NCI-H82 (cell line): ENCODE results near the gene TMEM270.
"Not testable (repeated sequence)": the region's sequence is repeated elsewhere in the genome, so short reads cannot be mapped to it uniquely, and the experiment has no call there.

ENCODE experiments used
- DNase-seq: peaks from one replicate; lab custom pipeline; 2025; lab: John Stamatoyannopoulos, UW

TMEM270 gene

DNA sequence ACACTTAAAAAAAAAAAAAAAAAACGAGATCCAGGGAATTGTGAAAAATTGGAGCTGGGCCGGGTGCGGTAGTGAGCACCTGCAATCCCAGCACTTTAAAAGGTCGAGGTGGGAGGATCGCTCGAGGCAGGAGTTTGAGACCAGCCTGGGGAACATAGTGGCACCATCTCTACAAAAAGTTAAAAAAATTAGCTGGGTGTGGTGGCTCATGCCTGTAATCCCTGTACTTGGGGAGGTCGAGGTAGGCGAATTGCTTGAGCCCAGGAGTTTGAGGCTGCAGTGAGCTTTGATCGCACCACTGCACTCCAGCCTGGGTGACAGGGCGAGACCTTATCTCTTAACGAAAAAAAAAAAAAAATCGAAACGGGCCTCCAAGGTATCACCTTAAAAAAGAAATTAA is 28.2 kb upstream of the TMEM270 start:
- no peak for DNase-seq

DNA sequence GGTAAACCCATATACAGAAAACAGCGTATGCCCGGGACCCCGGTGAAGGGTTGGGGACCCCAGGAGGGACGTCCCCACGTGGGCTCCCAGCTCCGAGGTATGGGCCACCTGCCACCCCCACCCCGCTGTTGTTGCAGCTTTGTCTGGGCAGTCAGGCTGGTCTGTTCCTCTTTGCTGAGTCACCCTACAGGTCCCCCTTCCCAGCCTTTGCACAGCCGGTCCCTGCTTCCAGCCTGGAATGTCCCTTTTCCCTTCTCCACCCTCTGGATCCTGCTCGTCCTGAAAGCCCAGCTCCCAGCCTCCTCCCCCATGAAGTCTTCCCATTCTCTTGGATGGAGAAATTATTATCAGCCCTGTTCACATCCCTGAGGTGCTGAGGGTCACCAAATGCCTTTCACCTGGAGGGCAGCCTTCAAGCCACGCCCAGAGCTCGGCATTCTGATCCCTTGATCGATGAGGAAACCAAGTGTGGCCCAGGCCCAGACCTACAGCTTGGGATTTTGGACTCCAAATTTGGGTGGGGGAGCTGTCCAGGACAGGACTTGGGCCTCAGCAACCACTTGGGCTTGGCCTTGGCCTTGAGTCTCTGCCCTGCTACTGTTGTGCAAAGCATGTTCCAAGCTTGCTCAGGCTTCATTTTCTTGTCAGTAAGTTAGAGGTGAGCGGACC is 27.6 kb upstream of the TMEM270 start:
- DNase-seq = no peak

DNA sequence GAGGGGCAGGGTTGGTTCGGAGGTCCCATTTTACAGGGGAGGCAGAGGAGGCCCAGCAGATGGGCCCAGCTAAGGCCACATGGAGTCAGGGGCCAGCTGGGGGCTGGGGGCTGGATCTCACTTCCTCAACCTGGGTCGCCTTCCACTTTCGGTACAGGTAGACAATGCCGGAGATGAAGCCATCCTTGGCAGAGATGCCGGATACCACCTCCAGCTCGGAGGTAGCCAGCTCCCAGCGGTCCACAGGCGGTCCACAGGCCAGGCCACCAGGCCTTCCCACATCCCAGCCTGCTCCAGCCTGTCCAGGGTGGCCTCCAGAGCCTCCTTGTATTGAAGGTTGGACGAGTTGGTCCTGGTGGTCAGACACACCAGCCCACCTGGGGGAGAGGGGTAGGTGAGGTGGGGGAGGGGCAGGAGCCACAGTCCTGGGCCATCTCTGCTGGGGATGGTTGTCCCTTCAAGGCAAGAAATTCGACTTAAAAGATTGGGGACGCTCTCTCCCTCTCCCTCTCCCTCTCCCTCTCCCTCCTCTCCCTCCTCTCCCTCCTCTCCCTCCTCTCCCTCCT is 26.2 kb upstream of the TMEM270 start:
- no peak for DNase-seq

DNA sequence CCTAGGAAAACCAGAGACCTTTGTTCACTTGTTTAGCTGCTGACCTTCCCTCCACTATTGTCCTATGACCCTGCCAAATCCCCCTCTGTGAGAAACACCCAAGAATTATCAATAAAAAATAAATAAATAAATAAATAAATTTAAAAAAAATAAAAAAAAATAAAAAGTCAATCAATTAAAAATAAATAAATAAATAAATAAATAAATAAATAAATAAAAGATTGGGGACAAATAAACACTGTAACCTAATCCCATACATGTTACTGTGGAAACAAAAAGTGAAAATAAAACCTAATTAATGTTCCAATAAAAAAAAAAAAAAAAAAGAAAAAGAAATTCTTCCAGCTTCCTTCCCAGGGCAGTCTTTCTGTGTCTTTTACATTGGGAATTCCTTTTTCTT is 23.8 kb upstream of the TMEM270 start:
- not testable (repeated sequence) for DNase-seq

DNA sequence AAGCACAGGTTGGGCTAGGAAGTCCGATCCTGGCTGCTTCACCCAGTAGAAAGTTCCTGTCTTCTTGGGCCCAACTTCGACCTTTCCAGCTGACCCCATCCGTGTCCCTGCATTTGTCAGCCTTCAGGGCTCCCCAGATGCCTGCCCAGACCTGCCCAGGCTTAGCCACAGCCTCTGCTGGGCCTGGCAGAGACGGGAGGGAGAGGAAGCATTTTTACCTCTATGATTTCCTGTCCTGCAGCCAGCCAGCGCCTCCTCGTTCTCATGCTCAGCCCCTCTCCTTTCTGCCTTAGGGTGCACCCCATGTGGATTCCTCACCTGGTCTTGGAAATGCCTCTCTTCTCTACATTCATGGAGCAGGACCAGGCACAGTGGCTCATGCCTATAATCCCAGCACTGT is 22.3 kb upstream of the TMEM270 start:
- DNase-seq = no peak

DNA sequence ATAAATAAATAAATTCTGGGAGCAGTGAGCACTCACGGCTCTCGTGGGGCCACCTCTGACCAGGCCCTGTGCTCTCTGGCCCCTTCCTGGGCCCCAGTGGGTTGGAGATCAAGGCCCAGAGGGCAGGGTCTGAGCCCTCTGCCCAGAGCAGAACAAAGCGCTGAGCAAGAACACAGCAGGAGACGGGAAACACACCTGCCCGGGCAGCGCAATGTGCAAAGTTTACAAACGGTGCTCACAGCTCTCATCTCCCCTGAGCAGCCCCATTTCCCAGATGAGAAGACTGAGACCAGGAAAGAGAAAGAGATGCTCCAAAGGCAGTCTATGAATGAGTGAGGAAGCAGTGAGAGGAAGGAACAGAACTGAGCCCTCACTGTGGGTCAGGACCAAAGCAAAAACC is 21.7 kb upstream of the TMEM270 start:
- no peak for DNase-seq

DNA sequence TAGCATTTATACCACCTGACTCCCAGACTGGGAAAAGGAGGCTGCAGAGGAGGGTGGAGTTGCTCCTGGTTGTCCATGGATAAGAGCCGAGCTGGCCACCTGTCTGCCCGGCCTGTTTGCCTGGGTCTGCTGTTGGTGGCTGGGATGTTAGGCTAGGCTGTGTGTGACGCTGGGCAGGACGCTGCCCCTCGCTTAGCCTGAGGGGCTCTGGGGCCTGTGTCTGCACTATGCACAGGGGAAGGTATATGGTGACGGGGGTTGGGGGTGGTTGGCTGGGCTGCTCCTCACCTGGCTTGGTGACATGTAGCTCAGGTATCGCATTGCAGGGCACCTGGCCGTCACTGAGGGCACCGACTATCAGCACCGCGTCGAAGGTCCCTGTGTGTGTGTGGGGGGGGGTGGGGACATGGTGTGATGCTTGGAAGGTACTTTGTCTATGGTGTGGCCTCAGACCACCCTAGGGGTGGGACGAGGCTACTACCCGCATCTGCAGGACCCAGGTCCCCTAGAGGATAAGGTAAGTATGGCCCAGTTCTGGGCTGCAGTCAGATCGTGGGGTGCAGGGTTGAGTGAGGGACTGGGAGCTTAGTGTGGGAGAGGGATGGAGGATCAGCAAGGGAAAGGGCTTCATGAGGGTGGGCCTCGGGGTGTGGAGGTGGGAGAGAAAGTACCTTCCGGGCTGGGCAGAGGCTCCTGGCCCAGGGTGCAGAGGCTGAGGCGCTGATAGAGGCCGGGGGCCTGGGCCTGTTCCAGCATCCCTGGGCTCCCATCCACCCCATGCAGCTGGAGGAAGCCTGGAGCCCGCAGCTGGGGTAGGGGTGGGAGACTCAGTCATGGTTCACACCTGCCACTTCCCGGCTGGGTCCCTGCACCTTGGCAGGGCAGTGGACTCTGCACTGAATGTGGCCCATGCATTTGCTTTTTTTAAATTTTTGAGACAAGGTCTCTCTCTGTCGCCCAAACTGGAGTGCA is 20.9 kb upstream of the TMEM270 start:
- no peak for DNase-seq

DNA sequence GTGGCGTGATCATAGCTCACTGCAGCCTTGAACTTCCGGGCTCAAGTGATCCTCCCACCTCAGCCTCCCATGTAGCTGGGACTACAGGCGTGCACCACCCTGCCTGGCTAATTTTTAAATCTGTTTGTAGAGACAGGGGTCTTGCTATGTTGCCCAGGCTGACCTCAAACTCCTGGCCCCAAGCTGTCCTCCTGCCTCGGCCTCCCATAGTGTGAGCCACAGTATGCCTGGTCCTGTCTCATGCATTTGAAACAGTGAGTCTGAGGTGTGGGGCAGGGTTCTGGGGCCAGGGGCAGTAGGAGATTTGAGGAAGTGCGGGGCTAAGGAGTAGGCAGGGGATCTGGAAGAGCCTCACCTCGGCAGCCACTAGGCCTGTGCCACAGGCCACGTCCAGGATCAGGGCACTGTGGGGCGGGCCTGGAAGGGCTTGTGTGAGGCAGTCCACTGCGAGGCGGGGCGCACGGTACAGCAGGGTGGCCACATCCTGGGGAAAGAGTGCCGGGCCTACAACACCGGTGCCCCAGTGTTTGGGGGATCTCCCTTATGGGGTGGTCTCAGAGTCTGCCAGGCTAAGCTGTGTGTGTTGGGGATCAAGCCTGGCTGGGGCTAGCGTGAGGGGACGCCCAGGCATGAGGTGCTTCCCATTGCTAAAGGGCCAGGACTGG is 20.1 kb upstream of the TMEM270 start:
- no peak for DNase-seq

DNA sequence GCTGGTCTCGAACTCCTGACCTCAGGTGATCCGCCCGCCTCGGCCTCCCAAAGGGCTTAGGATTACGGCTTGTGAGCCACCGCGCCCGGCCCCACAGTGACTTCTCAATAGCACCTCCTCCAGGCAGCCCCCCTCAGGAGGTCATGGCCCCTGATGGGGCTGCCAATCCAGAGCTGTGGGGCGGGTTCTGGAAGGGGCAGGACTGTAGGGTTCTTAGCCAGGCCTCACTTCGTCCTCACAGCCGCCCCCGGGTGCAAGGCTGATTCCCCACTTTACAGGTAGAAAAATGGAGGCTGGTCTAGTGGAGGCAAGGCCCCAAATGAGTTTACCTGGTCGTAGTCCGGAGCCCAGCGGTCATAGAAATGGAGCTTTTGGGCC is 19.3 kb upstream of the TMEM270 start:
- DNase-seq = peak; percentile 46

DNA sequence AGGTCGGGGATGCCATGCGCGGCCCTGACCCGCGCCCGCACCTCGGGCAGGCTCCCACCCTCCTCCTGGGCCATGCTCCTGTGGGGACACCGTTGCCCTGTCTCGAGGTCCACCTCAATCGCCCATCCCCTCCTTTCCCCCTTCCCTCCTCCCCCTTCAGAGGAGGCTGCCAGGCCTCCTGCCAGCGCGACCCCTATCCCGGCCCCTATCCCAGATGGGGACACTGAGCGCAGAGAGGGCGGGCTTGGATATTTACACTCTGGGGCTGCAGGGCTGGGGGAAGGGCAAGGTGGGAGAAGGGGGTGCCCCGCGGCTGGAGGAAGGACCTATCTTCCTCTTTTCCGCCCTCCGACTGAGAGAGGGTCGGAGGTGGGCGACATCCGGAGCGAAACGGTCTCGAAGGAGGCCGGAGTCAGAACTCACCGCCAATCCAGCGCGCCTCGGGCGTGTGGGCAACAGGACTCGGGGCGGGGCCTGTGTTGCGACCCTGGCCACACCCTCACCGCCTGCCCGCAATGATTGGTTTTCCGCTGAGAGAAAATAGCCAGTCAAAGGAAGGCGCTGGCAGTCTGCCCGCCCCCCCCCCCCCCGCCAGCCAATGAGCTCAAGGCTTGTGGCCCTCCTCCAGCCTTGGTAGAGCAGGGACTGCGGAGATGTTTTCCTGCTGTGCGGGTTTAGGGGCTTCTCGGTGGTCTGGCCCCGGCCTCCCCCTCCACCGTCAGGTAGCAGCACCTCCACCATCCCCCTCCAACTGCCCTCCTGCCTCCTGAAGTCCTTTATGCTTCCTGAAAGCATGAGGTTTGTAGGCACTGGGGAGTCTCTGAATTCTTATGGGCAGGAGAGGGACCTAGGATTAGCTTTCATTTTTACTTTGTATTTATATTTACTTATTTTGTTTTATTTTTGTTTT is 18.6 kb upstream of the TMEM270 start, which contains the start of gene METTL27:
Gene METTL27, minus strand, starts transcription at position 450 of the 910 bp plus-strand sequence. Its CDS starts 376 bp downstream, at position 74.
- DNase-seq = peak; percentile 97

DNA sequence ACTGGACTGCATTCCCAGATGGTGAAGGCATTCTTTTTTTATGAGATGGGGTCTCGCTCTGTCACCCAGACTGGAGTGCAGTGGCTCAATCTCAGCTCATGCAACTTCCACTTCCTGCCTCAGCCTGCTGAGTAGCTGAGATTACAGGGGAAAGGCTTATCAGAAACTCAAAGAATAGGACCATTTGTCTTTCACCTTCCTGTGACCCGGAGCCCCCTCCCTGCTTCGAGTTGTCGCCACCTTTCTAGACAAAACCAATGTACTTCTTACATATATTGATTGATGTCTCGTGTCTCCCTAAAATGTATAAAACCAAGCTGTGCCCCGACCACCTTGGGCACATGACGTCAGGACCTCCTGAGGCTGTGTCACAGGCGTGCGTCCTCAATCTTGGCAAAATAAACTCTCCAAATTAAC is 16.8 kb upstream of the TMEM270 start:
- no peak for DNase-seq

DNA sequence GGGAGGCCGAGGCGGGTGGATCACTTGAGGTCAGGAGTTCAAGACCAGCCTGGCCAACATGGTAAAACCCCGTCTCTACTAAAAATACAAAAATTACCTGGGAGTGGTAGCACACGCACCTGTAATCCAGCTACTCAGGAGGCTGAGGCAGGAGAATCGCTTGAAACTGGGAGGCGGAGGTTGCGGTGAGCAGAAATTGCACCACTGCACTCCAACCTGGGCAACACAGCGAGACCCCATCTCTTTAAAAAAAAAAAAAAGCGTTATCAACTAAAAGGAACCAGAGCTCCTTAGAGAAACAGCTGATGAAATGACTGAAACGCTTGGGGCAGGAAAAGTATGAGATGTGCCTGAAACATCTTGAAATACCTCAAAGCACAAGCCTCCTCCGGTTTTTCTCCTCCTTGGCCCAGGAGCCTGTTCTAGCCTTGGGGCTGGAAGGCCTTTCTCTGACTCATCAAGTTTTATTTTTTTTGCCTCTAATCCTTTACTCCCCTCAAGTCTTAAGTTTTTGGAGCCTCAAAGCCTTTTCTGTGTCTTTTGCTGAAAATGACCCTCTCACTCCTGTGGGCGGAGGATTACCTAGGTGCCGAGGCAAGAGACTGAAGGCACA is 16.0 kb upstream of the TMEM270 start:
- DNase-seq = no peak

DNA sequence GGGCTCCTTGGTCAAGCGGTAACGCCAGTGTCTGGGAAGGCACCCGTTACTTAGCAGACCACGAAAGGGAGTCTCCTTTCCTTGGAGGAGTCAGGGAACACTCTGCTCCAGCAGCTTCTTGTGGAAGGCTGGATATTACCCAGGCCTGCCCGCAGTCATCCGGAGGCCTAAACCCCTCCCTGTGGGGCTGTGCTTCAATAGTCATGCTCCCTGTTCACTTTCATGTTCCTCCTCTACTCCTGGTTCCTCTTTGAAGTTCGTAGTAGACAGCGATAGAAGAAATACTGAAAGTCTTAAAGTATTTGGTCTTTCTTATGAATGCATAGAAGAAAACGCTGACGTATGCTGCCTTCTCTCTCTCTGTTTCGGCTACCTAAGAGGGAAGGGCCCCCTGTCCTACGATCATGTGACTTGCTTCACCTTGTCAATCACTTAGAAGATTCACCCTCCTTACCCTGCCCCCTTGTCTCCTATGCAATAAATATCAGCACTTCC is 15.2 kb upstream of the TMEM270 start:
- DNase-seq = not testable (repeated sequence)

DNA sequence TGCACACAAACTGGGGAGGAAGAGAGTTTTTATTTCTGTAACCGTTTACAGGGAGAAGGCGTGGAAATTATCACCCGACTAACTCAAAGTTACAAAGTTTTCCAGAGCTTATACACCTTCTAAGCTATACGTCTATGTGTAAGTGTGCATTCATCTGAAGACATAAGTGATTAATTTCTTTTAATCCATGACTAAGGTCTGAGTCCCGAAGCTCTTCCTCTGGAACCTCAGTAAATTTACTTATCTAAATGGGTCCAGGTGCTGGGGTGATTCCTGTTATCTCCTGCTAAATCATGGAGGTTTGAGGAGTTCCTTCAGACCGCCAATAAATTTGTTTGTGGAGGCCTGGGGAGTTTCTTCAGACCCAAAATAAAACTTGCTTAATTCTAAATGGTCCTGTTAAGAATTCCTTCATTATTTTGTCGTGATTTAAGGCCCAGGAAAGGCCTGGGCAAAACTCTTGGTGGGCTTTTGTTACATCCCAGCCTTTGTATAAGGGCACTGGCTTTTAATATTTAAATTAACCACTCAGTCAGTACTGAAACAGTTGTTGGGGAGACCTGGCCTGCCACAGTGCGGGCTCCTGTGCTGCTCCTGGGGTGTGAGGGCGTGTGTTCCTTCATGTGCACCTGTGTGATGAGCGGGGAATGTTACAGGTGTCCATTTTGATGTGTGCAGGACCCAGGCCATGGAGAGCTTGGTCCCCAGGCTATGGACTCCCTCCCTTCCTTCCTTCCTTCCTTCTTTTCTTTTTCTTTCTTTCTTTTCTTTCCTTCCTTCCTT is 12.8 kb upstream of the TMEM270 start:
- DNase-seq = no peak

DNA sequence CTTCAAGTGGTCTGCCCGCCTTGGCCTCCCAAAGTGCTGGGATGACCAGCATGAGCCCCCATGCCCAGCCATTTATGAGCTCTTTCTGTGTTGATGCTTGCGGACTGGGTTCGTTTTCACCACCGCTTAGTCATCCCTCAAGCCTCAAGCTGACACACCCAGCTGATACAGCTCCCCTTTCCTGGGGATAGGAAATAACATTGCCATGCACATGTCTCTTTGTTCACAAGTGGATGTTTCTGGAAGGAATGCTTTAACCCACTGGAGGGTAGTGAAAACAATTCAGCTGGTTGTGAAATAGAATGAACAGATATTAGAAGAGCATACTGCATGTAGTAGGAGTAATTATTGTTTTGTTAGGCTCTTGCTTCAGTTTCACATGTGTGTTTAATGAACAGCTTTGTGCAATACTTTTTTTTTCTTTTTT is 10.2 kb upstream of the TMEM270 start:
- DNase-seq = no peak

DNA sequence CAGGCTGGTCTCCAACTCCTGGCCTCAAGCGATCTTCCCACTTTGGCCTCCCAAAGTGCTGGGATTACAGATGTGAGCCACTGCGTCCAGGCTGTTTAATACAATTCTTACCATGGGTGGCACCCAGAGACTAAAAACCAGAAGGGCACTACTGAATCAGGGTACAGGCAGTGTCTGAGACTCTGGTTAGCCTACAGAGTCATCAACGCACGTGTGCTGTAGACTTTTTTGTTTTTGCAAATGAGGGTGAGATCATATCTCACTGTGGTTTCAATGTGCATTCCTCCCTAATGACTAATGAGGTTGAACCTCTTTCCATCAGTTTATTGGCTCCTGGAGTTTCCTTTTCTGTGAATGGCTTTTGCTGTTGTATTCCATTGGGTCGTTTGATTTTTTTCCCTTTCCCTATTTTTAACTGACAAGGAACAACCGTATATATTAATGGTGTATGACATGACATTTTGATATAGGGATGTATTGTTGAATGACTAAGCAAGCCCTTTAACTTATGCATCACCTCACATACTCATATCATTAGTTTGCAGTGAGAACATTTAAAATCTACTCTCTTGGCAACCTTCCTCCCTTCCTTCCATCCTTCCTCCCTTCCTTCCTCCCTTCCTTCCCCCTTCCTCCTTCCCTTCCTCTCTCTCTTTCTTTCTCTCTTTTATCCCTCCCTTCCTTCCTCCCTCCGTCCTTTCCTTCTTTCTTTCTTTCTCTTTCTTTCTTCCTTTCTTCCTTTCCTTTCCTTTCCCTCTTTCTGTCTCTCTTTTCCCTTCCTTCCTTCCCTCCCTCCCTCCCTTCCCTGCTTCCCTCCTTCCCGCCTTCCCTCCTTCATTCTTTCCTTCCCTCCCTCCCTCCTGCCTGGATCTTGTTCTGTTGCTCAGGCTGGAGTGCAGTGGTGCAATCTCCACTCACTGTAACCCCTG is 9.3 kb upstream of the TMEM270 start:
- no peak for DNase-seq

DNA sequence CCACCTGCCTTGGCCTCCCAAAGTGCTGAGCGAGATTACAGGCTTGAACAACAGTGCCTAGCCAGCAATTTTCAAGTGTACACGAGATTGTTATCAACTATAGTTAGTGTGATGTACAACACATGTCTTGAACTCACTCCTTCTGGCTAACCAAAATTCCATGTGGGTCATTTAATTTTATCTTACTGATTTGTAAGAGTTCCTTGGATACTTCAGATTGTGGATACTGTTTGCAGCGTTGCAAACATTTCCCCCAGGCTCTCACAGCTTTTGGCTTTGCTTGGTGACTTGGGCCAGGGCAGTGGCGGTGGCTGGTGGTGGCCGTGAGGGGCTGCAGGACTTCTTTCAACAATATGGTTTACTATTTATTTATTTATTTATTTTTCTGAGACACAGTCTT is 8.5 kb upstream of the TMEM270 start:
- DNase-seq = no peak

DNA sequence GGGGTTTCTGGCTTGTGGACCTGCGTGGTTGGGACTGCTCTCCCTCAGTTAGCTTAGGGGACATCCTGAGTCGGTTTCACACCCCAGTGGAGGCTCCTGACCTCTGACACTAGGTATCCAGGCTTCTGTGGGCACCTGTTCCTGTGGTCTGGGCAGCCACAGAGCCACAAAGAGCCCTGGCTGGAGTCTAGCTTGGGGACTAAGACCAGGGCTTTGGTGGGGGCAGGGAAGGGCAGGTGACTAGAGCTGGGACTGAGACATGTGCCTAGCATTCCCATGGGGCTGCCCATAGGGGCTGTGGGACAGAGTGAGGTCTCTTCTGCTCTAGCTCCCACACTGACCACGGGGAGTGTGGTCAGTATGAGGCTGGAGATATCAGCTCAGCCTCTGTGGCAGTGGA is 4.0 kb upstream of the TMEM270 start:
- DNase-seq = no peak

DNA sequence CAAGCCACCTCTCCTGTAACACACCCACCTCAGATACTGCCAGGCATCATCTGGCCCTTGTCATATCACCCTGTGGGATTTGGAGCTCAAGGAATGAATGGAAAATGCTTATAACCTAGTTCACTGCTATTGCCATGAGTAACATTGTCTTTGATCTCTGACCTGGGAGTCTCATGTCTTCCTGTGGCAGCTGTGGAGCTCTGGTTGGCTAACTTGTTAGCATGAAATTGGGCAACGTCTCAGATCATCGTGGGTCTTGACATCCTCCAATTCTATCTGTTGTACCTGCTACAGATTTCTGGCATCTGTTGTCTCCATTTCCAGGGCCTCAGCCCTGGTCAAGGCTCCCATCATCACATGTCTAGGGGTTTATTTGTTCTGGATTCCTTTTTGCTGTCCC is 2.2 kb upstream of the TMEM270 start:
- DNase-seq = no peak
